Left cardiac atrium (tissue), 4 donors: ENCODE results near the gene SLC35F6. TPM values are rescaled to one million over a fixed set of nuclear protein-coding genes. Genes with fewer than 3 reads are reported as not detected.

Experiments used
- ATAC-seq, 2 donors: fragments of 200-7000 bp; cut with Tn5 transposase; one replicate each; pipeline ENCODE4 v1.9.1; 2020; ENCODE audit warnings: mild to moderate bottlenecking in 2 of 2, moderate library complexity in 2 of 2
- DNase-seq: peaks from one replicate; pipeline ENCODE4 v3.0.0-alpha.2; 2020
- intact Hi-C, 2 donors: fragments of 100-400 bp; cut with DNase I; formaldehyde crosslinking; loops; one replicate each; pipeline versions ENCODE4 v1.14.1 to v1.15.1; 2022 to 2023
- total RNA-seq, 2 donors: library from RNA; stranded (reverse); fragmentation: NEBNext Ultra II Directional; extraction: Animal tissue kit (Norgen Biotek cat#: 25700); gene quantifications; one replicate each; pipeline ENCODE4 v1.2.1, GENCODE V29; 2021
- donor health status: DM: no; HTN: yes; CAD: no.
- donor health status: DM: no; HTN: yes; CAD: no; lungs with severe emphysema.
- donor health status: DM: yes; HTN: yes; CAD: no.
- donor health status: Dilated cardiomyopathy.

Gene SLC35F6
- total RNA-seq, 2 donors from 2014 or later, result 26.4 to 35.5 TPM

DNA sequence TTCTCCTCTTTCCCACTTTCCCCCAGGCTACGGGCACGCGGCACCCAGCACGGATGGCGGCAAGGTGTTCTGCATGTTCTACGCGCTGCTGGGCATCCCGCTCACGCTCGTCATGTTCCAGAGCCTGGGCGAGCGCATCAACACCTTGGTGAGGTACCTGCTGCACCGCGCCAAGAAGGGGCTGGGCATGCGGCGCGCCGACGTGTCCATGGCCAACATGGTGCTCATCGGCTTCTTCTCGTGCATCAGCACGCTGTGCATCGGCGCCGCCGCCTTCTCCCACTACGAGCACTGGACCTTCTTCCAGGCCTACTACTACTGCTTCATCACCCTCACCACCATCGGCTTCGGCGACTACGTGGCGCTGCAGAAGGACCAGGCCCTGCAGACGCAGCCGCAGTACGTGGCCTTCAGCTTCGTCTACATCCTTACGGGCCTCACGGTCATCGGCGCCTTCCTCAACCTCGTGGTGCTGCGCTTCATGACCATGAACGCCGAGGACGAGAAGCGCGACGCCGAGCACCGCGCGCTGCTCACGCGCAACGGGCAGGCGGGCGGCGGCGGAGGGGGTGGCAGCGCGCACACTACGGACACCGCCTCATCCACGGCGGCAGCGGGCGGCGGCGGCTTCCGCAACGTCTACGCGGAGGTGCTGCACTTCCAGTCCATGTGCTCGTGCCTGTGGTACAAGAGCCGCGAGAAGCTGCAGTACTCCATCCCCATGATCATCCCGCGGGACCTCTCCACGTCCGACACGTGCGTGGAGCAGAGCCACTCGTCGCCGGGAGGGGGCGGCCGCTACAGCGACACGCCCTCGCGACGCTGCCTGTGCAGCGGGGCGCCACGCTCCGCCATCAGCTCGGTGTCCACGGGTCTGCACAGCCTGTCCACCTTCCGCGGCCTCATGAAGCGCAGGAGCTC is 36.2 kb upstream of the SLC35F6 start:
- DNase-seq (no peak), ATAC-seq (no peak)
- intact Hi-C loops, result loop anchor here in 1 of 2 donors (5.0 kb wide), 1 partner anchor 36 kb away; the partner anchor contains the start of gene KCNK3

DNA sequence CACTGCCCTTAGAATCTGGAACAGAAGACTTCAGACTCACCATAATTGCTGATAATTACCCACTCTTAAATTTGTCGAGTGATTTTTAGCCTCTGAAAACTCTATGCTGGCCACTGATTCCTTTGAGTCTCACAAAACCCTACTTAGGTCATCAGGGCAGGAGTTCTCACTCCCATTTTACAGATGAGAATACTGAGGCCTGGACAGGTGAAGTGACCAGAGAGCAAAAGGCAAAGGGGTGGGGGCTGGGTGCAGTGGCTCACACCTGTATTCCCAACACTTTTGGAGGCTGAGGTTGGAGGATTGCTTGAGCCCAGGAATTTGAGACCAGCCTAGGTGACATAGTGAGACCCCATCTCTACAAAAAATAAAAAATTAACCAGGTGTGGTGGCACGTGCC is 34.8 kb upstream of the SLC35F6 start:
- intact Hi-C loops, result loop anchor here in 1 of 2 donors (5.0 kb wide), 1 partner anchor 37 kb away; the partner anchor contains the start of gene KCNK3
- ATAC-seq (no peak), DNase-seq (no peak)

DNA sequence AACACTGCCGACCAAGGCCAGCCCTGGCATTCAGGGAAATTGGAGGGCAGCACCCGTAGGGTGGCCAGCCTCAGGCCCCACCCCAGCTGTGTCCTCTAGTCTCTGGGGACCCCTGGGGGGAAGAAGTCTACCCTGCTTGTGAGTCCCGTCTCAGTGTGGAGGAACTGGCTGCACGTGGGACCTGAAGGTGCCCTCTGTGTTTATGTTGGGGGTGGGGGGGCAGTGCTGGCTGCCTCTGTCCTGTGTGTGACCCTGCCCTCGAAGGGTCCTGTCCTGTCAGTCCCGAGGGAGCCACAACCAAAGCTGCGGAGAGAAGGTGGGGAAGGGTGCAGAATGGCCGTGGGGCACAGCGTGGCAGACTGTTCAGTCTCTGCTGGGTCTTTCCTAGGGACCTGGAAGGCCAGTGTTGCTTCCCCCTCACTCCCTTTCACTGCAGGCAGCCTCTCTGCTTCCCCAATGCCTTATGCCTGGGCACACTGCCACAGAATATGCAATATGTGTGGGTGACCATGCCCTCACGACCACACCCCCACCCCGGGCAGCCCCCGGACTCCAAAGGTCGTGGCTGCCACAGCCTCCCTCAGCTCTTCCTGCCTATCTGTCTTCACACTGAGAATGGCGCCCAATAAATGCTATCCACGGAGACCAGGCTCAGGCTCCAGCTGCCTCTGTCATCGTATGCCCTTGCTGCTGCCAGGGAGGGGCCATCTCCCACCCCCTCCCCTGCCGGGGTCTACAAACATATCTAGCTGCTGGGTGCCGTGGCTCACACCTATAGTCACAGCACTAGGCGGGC is 33.3 kb upstream of the SLC35F6 start:
- ATAC-seq (peak in 1 of 2 donors; percentile 12), DNase-seq (no peak)
- intact Hi-C loops, result loop anchor here in 1 of 2 donors (5.0 kb wide), 1 partner anchor 38 kb away; the partner anchor contains the start of gene KCNK3

DNA sequence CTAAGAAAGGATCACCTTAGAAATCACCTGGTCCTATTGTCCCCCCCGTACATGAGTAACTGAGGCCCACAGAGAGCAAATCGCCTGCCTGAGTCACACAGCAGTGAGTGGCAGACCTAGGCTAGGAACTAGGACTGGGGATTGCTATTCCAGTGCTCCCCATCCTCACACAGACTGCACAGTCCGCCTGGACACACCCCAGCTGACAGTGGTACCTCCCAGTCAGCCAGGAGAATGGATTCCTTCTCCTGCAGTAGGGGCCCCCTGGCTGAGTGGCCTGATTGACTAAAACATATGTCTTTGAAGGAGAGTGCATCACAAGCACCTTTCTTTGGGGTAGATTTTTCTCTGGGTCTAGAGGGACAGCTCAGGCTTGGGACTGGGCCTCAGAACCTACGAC is 32.4 kb upstream of the SLC35F6 start:
- ATAC-seq (no peak), DNase-seq (no peak)
- intact Hi-C loops, result loop anchor here in 1 of 2 donors (5.0 kb wide), 1 partner anchor 39 kb away; the partner anchor contains the start of gene KCNK3

DNA sequence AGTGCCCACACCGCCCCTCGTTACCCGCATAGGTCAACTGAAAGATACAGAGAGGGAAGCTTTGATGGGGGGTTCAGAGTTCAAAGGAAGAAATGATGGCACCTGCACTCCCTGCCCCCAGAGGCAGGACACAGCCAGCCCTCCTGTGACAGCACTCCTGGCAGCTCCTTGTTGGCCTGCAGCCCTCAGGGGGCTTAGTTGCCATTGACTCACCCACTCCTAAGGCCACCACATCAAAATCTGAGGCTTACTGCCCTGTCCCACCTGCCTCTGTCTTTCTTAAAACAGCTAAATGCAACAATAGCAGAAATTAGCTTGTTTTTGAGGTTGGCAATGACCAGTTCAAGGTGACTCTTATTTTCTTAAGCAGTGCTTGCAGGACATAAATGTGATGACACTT is 31.6 kb upstream of the SLC35F6 start:
- ATAC-seq (no peak), DNase-seq (no peak)
- intact Hi-C loops, result loop anchor here in 1 of 2 donors (5.0 kb wide), 1 partner anchor 40 kb away; the partner anchor contains the start of gene KCNK3

DNA sequence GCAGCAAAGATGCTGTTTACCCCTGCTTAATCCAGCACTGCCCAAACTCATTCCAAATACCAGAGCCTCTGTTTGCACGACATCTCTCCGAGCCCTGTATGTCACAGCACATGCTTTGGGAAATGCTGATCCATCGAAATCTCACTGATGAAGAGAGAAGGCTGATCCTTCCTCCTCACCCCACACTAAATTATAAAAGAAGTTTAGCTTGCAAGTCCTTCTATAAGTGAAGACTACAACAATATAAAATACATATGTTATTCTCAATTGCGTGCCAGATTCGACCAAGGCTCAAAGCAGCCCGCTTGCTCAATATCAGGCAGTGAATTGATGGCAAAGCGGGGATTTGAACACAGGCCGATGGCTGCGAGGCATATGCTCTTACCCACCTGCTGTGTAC is 30.7 kb upstream of the SLC35F6 start:
- intact Hi-C loops, result loop anchor here in 1 of 2 donors (5.0 kb wide), 1 partner anchor 41 kb away; the partner anchor contains the start of gene KCNK3
- DNase-seq, result no peak
- no peak for ATAC-seq

DNA sequence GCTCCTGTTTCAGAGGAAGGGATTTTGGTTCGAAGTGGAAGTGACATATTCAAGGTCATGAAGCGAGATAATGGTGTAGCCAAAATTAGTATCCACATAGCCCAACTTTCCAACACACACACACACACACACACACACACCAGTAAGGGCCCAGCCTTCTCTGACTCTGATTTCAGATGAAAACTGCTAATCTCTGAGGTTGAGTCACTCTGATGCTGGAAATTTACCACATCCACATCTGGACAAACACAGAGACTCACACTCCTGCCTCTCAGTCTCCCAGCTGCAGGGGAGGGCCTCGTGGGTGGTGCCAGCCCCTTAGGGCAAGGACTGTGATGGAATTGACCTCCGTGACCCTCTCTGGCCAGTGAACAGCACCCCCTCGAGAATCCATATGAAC is 29.0 kb upstream of the SLC35F6 start:
- DNase-seq (peak; percentile 61), ATAC-seq (peak; percentile 51 to 75)
- intact Hi-C loops, result no loop called here

DNA sequence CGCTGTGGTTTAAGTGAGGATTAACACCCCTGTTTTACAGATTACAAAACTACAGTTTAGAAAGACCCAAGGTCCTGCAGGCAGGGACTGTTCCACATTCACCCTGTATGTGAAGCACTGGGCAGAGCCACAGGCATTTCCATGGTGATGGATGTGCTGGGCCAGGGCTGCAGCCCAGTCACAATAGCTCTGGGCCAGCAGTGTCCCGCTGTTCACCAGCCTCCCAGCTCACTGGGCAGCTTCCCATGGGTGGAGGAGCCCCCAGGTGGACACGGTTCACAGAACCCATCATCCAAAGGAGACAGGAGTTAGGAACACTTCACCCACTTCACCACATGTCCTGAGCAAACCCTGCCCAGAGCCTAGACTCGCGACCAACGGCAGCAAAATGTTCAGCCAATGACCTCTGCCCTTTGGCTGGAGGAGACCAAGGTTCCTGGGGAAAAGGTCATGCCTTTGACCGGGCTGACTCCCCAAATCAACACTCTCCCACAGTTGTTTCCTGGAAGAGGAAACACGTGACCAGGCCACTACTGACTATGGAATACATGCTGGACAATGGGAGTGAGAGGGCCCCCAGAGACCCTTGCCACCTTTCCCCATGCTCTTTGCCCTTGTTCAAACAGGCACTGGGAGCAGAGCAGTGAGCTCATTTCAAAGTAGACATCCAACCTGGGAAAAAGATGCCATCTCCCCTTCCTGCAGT is 28.0 kb upstream of the SLC35F6 start:
- intact Hi-C loops, result no loop called here
- ATAC-seq, result peak; percentile 54 to 61
- DNase-seq, result peak; percentile 57

DNA sequence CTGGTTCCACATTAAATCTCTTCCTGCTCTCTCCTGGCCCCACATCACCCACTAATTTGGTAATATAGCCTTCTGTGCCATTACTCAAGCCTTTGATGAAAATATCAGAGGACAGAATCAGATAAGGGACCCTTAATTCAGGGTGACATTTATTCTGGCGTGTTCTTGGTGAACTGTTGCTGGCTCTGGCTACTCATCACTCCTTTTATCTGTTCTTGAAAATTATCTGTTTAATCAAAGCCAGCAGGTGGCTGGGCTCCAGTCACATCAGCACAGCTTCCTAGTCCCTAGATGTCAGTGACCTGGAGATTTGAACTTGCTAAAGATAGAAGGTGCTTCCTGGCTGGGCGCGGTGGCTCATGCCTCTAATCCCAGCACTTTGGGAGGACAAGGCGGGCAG is 26.9 kb upstream of the SLC35F6 start:
- intact Hi-C loops, result no loop called here
- ATAC-seq (no peak), DNase-seq (no peak)

DNA sequence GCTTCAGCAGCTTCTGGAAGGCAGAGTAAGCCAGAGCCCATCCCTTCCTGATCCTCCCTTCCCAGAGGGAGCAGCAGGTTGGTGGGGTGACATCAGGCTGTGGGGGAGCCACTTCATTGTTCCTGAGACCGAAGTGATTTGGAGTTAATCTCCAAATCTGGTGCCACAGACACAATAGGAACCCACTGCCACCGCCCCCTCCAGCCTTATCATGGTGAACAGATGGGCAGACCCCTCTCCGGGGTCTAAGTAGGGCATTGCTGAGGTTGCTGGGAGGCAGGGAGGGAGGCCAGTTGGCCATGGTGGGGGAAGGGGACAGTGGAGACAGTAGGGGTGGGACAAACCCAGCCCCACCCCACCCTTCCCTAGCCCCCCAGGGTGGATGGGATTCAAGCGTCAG is 25.6 kb upstream of the SLC35F6 start:
- ATAC-seq (no peak), DNase-seq (no peak)
- intact Hi-C loops, result no loop called here

DNA sequence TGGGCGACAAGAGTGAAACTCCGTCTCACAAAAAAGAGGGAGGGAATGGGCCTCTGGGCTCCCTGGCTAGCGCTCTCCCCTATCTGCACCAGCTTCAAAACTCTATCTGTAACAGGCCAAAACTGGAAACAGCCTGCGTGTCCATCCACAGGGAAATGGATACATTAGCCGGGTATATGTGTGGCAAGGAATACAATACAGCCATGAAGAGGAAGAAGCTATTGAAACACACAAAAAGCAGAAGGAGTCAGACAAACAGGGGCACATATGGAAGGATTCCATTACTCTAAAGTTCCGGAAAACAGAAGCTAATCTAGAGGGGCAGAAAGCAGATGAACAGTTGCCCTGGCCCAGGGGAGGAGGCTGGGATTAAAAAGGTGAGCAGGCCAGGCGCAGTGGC is 24.6 kb upstream of the SLC35F6 start:
- no peak for DNase-seq
- ATAC-seq, result no peak
- intact Hi-C loops, result no loop called here

DNA sequence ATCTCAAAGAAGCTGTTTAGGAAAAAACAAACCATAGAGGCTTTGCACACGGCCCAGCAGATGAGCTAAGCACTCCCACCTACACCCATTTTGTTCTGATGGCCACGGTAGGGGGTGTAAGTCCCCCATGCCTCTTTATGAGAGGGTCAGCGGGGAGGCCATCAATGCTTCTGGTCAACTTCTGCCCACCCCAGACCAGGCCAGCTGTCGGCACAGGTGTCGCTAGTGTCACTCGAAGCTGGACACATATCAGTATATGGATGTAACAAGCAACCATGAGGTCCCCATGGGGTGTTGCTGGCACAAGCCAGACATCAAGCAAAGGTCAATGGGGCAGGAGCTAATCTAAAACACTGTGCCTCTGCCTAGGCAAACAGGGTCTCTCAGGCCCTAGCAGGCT is 23.7 kb upstream of the SLC35F6 start:
- ATAC-seq (peak in 1 of 2 donors; percentile 49), DNase-seq (no peak)
- intact Hi-C loops, result no loop called here

DNA sequence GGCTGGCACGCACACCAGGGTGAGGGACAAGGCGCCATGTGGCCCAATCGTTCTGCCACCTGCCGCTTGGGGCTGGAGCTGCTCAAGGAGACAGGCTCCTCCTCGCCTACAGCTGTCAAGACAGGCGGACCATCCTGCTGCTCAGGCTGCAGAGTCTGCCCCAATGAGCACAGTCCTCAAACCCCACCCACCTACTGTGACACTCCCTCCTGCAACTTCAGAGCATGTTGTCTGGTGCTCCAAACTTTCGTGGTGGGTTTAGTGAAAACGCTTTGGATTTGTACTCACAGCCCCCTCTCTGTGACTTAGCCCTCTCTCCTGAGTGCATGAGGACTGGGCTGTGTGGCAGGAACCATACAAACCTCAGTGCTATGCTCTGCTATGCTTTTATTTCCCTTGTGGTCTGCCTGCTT is 23.2 kb upstream of the SLC35F6 start:
- intact Hi-C loops, result no loop called here
- peak in 1 of 2 donors; percentile 39 for ATAC-seq
- DNase-seq, result no peak

DNA sequence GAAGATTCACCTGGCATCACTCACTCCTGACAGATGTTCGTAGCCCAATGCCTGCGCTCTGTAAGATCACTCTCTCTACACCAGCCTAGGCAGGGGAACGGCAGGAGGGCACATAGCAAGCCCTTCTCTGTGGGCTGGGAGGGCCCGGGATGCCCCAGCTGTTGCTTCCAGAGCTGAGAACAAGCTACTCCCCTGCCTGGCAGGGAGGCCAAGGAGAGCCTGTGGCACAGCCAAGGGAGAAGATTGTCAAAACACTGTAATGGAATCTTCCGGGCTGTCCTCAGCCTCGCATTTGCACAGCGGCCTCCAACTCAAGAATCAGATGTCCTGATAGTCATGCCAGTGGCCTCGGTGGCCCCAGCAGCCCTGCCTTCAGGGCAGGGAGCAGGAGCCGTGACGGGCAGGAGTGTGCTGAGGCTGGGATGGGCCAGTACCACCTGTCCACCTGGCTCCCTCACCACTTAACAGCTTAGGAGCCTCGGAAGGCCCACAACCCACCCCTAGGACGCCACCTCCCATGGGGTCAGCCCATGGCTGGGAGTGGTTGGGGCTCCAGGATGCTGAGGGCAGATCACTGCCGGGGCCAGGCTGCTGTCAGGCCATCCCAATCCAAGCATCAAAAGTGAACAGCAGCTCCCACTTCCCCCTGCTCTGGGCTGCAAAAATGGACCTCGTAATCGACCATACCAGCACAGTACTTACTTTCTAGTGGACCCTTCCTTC is 21.9 kb upstream of the SLC35F6 start:
- DNase-seq (no peak), ATAC-seq (no peak)
- intact Hi-C loops, result no loop called here

DNA sequence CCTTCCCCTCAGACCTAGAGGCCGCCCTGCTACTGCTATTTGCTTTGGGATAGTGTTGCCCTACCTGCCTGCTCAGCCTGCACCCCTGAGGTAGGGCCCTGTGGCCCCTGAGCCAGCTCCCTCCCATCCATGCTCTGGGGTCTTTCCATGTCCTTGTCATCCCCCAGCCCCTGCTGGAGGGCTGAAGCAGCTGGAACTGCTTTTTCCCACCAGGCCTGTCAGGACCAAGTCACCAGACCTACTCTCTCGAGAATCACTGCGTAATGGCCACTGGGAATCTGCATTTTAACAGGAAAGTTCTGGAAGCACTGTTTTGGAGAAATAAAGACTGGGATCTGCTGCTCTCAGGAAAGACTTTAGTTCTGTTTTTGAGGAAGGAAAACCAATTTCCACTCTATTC is 20.2 kb upstream of the SLC35F6 start:
- intact Hi-C loops, result loop anchor here in 1 of 2 donors (2.0 kb wide), 1 partner anchor 139 kb away; no protein-coding TSS in a partner anchor
- DNase-seq, result no peak
- ATAC-seq, result no peak

DNA sequence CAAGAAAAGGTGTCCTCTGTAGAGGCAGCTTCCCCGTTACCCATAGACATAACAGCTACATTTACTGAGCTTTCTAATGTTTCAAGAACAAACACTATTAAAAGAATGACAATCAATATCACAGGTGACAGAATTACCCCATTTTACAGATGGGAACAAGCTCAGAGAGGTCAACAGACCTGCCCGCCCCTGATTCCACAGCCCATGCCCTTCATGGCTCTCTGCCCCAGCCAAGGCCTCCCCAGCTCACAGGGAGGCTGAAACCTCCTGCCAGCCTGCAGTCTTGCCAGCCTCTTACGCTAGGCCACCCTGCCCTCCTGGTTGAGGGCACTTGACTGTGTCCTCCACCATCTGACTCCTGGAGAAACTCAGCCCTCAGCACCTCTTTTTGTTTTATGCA is 19.1 kb upstream of the SLC35F6 start:
- ATAC-seq (no peak), DNase-seq (no peak)
- intact Hi-C loops, result loop anchor here (1.0 to 2.0 kb wide), 2 partner anchors 140 kb away; no protein-coding TSS in a partner anchor

DNA sequence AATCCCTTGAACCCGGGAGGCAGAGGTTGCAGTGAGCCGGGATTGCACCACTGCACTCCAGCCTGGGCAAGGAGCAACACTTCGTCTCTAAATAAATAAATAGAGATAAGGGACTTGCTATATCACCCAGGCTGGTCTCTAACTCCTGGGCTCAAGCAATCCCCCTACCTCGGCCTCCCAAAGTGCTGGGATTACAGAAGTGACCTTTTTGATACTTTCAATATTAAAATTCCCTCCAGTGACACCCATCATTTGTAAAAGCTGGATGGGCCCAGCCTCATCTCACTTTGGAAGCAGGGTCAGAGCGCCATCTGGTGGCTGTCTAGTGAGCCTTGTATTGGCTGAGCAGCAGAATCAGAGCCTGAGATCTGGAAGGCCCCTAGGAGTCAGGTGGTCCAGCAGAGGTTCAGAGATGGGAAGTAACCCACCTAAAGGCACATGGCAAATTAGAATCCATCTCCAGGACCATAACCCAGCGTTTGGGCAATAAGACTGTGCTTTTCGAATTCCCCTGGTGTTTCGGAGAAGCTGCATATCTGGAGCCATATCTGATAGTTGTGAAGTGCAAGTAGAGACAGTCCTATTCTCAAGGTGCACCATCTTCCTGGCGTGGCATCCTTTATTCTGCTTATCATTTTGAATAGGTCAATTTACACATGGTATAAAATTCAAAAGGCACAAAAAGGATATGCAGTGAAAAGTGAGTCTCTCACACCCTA is 18.3 kb upstream of the SLC35F6 start:
- DNase-seq (peak; percentile 89), ATAC-seq (peak; percentile 81 to 88)
- intact Hi-C loops, result loop anchor here (1.0 to 2.0 kb wide), 2 partner anchors 140 to 141 kb away; no protein-coding TSS in a partner anchor

DNA sequence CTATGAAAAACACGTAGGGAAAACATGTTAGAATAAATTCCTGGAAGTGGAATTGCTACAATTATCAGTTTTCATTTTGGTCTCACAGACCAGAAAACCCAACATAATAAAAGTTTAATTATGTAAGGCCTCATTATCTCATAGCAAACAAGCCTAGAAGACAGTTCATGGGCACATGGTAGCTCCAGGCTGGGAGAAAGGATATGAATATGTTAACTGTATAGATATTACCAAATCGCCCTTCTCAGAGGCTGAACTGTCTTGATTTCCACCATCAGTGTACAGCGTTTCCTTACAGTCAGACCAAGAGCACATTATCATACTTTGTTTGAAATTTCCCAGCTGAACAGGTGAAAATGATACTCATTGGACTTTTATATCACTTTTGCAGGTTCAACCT is 17.1 kb upstream of the SLC35F6 start:
- intact Hi-C loops, result no loop called here
- DNase-seq (no peak), ATAC-seq (no peak)
